ENCODE data around the gene SEMA3A.
"Not testable (repeated sequence)": the region's sequence is repeated elsewhere in the genome, so short reads cannot be mapped to it uniquely, and the experiment has no call there.

The SEMA3A gene

GRCh38 chr7:84194484-84195271 is at the start of gene SEMA3A:
SEMA3A (minus strand) TSS chr7:84194789; CDS start chr7:84194586, 203 bp downstream.
- DNase-seq = peak in 1 of 2 donors; percentile 5

GRCh38 chr7:84243037-84243436 is 48.4 kb upstream of the SEMA3A start:
- not testable (repeated sequence) for DNase-seq

GRCh38 chr7:84238596-84238995 is 44.0 kb upstream of the SEMA3A start:
- no peak for DNase-seq

GRCh38 chr7:84237533-84238173 is 43.1 kb upstream of the SEMA3A start:
- DNase-seq = no peak

GRCh38 chr7:84236398-84236797 is 41.8 kb upstream of the SEMA3A start:
- DNase-seq = no peak

GRCh38 chr7:84232646-84233045 is 38.1 kb upstream of the SEMA3A start:
- no peak for DNase-seq

GRCh38 chr7:84231157-84231556 is 36.6 kb upstream of the SEMA3A start:
- DNase-seq = no peak

- DNase-seq = no peak
Observed at GRCh38 chr7:84230491-84230890, 35.9 kb upstream of the SEMA3A start.

- no peak for DNase-seq
Observed at GRCh38 chr7:84228526-84228925, 33.9 kb upstream of the SEMA3A start.

GRCh38 chr7:84226759-84227158 is 32.2 kb upstream of the SEMA3A start:
- no peak for DNase-seq

GRCh38 chr7:84224505-84224904 is 29.9 kb upstream of the SEMA3A start:
- DNase-seq = no peak

- DNase-seq = no peak
Observed at GRCh38 chr7:84219310-84219709, 24.7 kb upstream of the SEMA3A start.

GRCh38 chr7:84218681-84219080 is 24.1 kb upstream of the SEMA3A start:
- no peak for DNase-seq

GRCh38 chr7:84216472-84216871 is 21.9 kb upstream of the SEMA3A start:
- DNase-seq = no peak

- not testable (repeated sequence) for DNase-seq
Observed at GRCh38 chr7:84214757-84215156, 20.2 kb upstream of the SEMA3A start.

- no peak for DNase-seq
Observed at GRCh38 chr7:84210301-84210700, 15.7 kb upstream of the SEMA3A start.

- DNase-seq = no peak
Observed at GRCh38 chr7:84209006-84209405, 14.4 kb upstream of the SEMA3A start.

- no peak for DNase-seq
Observed at GRCh38 chr7:84207615-84208014, 13.0 kb upstream of the SEMA3A start.

GRCh38 chr7:84207025-84207424 is 12.4 kb upstream of the SEMA3A start:
- DNase-seq = no peak

GRCh38 chr7:84204655-84205054 is 10.1 kb upstream of the SEMA3A start:
- DNase-seq = no peak

- no peak for DNase-seq
Observed at GRCh38 chr7:84202855-84203254, 8.3 kb upstream of the SEMA3A start.

- DNase-seq = no peak
Observed at GRCh38 chr7:84200859-84201258, 6.3 kb upstream of the SEMA3A start.

GRCh38 chr7:84199216-84199615 is 4.6 kb upstream of the SEMA3A start:
- no peak for DNase-seq

GRCh38 chr7:84196084-84196503 is 1.5 kb upstream of the SEMA3A start:
- no peak for DNase-seq
